ENCODE results near the gene CRTC3.

Gene CRTC3

DNA sequence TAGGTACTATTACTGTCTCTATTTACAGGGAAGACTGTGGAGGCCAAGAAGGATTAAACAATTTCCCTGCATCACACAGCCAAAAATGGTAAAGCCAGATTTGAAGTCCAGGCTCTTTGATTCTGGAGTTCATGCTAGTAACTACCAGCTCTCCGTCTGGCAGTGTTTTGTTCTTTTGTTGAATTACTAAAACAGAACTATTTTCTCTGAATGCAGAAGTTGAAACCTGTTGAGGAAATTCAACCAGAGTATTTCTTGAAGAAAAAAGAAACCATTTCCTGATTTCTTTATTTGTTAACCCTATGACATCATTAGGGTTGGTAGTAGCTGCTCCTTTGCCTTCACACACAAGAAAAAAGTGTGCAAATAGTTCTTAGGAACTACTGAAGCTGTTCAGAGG is 34.3 kb downstream of the CRTC3 start:
- no peak for DNase-seq

DNA sequence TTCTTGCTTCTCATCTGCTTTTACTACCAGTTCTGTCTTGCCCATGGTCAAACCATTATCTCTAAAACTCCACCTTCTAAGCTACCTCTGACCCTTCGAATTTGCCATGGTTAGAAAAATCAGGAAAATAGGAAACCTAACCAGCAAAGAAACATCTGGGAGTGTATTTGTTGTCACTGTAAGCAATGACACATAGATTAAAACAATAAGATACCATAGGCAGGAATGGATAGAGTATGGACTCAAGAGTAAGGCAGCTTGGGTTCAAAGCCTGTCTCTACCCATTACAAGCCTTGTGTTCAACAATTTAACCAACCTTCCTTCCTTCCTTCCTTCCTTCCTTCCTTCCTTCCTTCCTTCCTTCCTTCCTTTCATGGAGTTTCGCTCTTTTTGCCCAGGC is 34.9 kb downstream of the CRTC3 start:
- no peak for DNase-seq

DNA sequence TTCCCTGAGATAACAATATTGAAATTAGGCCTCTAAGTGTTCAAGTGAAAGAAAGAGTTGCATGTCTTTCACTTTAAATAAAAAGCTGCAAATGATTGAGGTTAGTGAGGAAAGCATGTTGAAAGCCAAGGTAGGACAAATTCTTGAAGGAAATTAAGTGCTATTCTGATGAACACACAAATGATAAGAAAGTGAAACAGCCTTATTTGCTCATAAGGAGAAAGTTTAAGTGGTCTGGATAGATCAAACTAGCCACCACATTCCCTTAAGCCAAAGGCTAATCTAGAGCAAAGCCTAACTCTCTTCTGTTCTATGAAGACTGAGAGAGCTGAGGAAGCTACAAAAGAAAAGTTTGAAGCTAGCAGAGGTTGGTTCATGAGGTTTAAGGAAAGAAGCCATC is 36.1 kb downstream of the CRTC3 start:
- no peak for DNase-seq

DNA sequence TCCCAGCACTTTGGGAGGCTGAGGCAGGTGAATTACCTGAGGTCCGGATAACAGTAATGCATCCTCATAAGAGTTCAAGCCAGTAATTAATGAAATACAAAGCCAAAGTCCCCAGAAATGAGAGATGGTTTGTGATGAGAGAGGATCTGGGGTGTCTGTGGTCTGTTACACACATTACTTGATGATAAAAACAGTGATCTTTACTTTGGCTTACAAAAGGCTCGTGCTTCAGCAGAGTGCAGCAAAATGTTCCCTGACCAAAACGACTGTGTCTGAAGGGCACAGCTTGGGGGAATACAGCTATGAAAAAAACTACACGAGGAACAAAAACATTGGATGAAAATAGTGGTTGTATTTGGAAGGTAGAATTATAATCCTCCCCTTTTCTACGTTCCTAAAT is 40.9 kb downstream of the CRTC3 start:
- DNase-seq = no peak

DNA sequence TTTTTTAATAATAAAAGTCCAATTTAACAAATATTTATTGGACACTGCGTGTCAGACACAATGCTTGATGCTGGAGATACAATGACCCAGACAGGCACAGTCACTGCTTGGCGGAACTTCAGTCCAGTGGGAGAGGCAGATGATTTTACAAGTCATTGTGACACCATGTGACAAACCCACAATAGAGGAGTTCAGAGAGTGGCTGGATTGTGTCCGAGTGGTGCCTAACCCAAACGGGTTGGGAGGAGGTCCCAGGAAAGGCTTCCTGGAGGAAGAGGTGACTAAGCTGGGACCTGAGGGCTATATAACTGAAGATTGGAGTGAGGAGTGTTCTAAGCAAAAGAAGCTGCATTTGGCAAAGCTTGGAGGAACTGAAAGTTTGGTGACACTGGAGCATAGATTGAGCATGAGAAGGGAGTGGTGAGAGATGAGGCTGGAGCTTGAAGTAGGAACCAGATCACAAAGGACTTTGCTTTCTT is 41.4 kb downstream of the CRTC3 start:
- no peak for DNase-seq

DNA sequence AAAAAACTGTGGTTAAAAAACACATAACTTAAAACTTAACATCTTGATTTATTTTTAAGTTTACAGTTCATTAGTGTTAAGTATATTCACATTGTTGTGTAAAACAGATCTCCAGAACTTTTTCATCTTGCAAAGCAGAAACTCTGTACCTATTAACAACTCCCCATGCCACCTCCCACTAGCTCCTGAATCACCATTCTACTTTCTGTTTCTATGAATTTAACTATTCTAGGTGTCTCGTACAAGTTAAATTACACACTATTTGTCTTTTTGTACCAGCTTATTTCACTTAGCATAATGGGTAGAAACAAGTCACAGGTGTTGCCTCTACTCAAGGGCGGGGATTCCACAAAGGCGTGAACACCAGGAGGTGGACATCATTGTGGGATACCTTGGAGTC is 43.2 kb downstream of the CRTC3 start:
- DNase-seq = no peak

DNA sequence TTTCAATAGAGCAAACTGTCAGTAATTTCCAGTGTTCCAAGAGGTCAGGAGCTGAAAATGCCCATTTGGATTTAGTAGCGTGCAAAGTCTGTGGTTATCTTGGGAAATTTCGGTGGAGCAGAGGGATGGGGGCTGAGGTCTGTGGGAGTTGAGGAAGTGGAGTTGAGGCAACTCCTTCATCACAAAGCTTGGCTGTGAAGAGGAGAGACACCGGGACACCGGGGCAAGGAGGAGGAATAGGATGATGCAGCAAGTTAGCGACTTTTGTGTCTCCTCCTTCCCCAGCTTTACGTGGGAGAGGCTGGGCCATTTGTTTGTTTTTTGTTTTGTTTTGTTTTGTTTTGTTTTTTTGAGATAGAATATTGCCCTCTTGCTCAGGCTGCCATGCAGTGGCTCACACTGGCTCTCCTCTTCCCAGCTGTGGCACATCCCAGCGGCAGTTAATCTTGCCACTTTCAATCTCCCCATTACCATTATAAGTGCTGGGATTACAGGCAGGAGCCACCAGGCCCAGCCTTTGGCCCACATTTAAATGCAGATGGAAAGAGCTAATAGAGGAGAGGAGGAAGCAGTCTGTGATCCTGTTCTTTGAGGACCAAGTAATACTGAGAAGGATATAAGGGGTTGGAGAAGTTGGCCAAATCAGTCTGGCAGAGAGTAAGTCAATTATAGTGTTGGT is 47.1 kb downstream of the CRTC3 start:
- DNase-seq = no peak

DNA sequence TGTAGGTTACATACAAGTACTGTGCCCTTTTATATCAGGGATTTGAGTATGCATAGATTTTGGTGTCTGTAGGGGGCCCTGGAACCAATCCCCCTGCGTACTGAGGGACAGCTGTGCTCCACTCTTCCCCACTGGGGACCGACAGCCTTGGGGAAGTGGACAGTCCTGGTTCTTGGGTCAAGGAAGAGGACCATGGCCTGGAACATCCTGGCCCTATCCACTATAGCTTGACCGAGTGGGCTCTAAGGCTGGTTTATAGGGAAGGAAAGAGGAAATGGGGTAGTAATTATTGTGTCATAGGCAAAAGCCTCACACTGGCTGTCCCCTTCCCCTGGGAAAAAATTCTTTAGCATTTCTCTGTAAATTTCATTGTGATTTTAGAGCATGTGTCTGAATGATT is 49.5 kb downstream of the CRTC3 start:
- DNase-seq = no peak

DNA sequence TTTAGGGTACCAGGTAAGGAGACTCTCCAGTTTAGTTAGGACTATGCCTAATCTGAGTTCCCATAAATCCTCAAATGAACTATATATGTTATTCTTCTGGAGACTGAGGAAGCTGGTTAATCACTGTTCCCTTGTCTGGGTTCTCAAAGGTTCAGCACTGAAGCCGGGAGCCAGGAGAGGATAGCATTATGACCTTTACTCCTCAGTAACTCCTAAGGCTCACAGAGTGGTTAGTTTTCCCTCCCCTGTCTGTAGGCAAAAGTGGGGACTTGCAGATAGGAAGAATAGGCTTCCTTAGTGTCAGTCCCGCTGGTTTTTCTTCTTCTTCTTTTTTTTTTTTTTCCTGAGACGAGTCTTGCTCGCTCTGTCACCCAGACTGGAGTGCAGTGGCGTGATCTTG is 50.4 kb downstream of the CRTC3 start:
- DNase-seq = no peak

DNA sequence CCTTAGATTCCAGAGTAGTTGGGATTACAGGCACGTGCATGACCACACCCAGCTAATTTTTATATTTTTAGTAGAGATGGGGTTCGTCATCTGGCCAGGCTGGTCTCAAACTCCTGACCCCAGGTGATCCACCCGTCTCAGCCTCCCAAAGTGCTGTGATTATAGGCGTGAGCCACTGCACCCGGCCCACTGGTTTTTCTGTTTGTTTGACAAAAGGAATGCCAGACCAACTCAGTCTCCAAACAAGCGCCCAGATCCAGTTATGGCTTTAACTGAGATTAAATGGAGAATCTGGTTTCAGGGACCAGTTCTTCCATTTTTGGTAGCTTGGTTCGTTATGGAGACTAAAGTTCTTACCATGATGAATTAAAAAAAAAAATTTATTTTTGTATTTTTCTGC is 50.8 kb downstream of the CRTC3 start:
- DNase-seq = no peak

DNA sequence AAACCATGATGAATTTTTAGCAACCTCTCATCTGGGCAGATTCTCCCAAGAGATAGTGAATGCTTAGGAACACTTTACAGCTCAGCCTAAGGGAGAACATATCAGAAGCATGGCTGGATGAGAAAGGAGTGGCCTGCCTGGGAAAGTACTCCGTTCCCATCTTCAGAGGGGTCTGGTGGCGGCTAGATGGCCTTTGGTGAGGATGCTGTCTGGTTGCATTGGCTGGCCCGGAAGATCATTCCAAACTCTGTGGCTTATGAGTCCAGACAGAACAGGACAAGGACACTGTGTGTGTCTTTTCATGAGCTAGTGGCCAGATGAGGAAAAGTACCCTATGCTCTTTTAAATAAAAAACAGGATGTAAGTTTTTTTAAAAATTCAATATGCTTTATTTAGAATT is 51.2 kb downstream of the CRTC3 start:
- no peak for DNase-seq

DNA sequence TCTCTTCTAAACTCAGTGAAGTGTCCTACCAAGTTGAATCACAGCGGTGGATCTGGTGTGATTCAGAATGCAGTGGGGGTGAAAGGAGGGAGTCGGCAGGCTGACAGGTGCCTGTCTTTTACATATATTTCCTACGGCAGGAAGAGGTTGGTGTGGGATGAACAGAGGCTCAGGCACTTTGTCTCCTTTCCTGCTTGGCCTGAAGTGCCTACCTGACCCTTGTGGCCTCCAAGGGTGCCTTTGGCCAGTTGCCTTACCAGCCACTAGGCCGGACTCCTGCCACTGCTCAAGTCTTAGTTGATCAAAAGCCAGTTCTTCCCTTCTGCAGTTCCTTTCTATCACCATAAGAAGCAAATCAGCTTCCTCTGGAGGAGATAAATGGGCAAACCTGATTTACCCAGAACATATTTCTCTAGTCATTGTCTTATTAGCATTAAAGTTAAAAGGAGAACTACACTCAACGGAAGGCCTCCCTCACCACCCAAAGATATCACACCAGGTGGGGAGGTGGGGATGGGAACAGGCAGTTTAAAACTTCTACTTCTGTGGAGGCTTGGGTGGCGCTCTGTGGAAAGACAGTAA is 52.1 kb downstream of the CRTC3 start:
- no peak for DNase-seq

DNA sequence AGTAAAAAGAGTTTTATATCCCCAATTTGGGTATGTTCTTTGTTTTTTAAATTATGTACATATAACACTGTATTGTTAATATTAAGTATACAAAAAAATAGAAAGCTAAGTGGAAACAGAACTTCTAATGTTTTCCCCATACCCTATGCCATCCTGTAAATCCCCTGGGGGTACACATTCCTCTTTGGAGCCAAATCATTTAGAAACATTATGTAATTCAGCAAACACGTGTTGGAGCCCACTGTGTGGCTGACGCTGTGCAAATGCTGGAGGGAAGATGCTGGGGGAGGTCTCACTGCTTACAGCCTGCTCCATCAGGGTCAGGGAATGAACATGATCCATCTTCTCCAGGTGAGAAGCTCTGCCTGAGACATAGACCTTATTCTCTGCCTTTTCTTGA is 52.8 kb downstream of the CRTC3 start:
- DNase-seq = no peak

DNA sequence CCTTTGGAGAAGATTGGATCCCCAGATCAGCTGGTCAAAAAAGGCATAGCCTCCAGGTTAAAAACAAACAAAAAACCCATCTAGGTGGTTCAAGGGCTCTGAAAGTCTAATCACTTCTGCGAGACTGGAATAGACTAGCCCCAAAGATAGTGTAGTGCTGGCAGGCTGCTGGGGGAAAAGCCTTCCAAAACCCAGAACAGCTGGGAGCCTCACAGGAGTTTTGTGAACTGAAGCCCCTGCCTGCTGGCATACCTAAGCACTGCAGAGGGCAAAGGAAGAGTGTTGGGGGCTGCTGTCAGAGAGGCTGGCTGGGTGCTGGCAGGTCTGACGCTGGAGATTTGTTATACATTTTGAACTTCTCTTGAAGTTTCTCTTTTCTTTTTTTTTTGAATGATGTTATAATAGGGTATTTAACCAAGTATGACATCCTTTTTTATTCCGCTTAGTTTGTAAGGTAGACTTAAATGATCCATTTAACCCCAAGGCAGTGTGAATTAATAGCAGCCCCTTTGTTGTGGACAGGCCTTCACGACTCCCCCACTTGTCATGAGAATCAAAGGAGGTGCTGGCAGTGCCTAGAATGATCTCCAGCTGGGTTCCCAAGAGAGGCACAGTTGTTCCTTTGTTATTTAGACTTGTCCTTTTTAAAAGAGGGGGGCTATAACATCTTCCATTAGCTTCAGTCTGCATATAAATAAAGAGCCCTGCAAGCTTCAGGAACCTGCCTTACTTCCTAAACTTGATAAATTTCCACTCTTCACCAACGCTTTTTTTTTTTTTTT is 53.9 kb downstream of the CRTC3 start:
- no peak for DNase-seq

DNA sequence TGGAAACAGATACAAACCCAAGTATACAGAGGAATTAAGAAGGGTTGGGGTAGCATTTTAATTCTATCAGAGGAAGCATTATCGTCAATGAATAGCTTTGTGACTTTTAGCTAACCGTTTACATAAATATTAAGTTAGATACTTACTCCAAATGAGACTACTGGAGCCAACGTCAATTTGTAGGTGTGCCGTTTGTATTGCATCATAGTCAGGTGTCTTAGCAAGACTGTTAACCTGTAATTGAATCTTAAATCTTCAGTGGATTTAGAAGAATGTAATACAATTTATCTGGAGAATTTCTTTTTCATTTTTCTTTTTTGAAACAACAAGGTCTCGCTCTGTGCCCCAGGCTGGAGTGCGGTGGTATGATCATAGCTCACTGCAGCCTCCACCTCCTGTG is 55.1 kb downstream of the CRTC3 start:
- no peak for DNase-seq

DNA sequence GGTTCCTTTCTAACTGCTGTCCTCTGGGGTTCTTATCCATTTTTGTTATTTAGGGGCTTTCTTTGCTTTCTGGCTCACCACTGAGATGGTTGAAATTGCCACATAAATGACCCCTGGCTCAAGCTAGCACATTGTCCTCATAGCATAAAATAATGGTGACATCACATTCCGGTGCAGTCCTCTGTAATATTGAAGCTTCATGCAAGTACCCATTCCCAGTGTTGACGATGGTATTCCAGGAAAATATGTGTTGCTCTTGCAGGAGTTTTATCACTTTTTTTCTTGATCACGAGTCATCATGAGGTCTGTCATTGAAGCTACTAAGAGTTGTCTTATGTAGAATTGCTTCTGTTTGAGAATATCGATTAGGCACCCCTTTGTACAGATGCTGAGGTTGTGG is 56.1 kb downstream of the CRTC3 start:
- DNase-seq = no peak

DNA sequence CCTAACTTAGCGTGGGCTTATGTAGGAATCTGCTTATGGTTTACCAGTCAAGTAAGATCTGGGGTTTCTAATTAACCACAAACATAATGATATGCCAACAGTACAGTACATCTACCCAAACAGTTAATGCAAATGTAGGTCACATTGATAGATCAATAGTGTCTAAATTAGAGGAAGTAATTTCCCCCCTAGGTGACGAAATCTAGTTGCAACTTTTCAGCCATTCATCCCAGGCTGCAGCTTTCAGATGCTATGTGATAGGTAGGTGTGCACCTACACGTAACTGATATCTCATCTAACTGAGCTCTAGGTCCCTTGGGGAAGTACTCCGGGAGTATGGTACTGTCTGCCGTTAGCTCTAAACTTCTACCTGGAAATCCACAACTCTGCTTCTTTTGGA is 57.2 kb downstream of the CRTC3 start:
- DNase-seq = no peak

DNA sequence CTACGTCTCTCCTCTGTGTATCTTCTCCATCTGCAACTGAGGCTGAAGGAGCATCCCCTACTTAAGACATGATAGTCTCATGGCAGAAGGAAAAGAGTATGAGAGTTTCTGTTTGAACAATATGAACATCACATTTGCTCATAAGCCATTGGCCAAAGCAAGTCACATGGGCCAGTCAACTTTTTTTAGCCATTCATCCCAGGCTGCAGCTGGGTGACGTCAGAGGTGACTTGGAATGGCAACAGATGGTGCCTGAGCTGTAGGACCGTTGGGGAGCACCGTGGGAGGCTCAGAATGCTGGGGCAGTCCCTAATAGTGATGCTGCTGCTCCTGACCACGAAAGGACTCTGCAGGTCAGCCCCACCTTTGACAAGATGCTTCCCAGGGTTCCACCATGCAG is 58.7 kb downstream of the CRTC3 start:
- DNase-seq = no peak

DNA sequence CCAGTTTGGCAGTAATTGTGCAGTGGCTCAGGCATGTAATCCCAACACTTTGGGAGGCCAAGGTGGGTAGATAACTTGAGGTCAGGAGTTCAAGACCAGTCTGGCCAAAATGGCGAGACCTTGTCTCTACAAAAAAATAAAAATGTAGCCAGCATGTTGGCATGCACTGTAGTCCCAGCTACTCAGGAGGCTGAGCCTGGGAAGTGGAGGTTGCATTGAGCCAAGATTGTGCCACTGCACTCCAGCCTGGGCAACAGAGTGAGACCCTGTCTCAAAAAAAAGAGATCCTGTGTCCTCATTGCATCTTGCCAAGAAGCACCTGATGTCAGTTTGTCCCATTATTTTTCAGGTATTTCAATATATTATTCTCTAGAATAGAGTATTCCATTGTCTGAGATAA is 61.8 kb downstream of the CRTC3 start:
- no peak for DNase-seq

DNA sequence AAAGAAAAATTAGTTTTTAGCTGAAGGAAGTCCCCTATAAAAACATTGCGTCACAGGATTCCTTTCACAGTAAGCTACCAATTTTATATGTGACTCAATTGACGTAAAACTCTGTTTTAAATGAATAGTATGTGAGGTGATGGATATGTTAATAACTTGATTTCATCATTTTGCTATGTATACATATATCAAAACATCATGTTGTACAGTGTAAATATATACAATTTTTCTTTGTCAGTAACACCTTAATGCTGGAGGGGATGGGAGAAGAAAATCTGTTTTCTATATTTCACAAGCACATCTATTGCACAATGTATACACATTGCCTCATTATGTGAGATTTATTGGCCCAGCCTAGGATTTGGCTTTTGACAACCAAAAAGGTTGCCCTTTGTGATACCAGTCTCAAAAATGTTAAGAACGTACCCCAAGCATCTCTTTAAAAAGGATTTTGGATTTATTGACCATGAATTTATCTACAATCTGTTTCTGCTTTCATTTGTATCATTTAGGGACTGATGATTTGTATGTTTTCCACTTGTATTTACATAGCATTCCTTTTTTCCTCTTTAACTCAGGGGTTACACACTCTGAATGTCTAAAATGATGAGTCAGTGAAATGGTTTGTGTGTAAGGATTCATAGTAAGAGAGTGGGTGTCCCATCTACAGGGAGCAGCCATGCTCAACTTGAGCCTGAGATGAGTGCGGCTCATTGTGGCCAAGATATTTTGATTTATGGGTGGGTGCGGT is 62.6 kb downstream of the CRTC3 start:
- no peak for DNase-seq

DNA sequence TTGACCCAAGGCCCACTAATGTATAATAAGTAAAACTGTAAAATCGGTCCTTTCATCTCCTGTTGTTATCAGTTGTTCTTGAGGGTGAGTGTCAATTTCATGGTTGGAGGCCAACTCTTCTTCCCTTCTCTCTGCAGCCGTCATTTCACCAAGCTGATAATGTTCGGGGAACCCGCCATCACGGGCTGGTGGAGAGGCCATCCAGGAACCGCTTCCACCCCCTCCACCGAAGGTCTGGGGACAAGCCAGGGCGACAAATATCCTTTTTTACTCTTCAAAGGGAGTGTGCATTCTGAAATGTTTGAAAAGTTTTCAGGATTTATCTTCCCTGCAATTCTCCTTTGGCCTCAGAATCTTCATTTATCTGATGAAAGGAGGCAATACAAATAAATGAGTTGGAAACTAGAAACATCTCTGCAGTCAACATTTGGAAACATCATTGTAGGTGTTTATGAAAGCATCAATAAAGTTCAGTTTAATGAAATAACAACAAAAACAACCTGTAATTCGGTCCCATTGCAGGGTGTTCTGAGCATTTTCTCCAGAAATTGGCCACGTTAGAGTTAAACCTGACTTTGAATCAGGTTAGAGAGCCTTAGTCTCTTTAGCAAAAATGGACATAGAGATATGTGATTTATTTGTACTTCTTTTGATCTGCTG is 63.9 kb downstream of the CRTC3 start:
- no peak for DNase-seq

DNA sequence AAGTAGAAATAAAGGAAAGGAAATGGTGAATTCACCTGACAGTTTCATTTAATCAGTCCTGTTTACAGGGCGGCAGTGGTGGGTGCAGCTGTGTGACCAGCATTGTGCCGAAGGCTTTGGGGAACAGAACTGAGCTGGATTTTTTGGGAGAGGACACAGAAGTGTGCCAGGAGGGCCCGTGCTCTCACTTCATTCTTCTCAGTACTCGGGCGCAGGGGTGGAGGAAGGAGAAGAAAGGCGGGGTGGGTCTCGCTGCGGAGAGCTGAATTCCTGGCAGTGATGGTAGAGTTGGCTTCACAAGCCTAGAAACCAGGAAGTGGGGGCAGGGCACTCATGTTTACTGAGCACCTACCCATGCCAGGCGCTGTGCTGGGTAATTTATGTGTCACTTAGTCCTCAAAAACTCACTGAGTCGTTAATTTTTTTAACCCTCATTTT is 64.6 kb downstream of the CRTC3 start:
- no peak for DNase-seq

DNA sequence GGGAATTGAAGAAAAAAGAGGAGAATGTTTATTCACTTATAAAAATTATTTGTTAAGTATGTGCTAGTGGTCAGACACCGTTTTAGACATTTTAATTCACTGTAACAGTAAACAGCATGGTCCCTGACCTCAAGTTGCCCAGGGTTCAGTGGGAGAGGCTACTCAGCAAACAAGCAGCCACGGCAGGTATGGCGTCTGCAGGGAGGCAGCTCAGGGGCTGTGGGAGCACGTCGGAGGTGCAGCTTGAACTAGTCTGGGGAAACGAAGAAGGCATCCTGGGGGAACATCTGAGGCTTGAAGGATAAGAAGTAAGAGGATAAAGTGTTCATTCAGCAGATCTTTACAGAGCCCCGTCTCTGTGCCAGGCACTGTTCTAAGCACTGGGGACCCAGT is 66.0 kb downstream of the CRTC3 start:
- DNase-seq = no peak

All from 8988T (cell line).